ENCODE results near the gene PCDH7. TPM values are rescaled to one million over a fixed set of nuclear protein-coding genes. Genes with fewer than 3 reads are reported as not detected.

The PCDH7 gene
- total RNA-seq, 1 donor from 2014 or later, result 8.2 TPM

- DNase-seq (ENCODE audit: low read depth), result no peak
- TF ChIP-seq CTCF (IDR thresholded peaks at IDR 0.05; ENCODE audit: insufficient read depth, low read length, poor library complexity, severe bottlenecking), result no peak
These were observed 4.1 kb downstream of the PCDH7 start for GRCh38 chr4:30724247-30724646.

GRCh38 chr4:30725562-30725961 lies 5.4 kb downstream of the PCDH7 start:
- Histone ChIP-seq H3K27me3 (ENCODE audit: control insufficient read depth, insufficient read depth, low read length) (peaks cover 17% of the 10 kb centered on the region), H3K4me3 (ENCODE audit: low read depth, low read length) (no peak overlapping the region), H3K36me3 (ENCODE audit: control insufficient read depth, insufficient read depth, low read length) (no peaks in the 10 kb centered on the region)
- DNase-seq (ENCODE audit: low read depth), result no peak
- no peak for TF ChIP-seq CTCF (IDR thresholded peaks at IDR 0.05; ENCODE audit: insufficient read depth, low read length, poor library complexity, severe bottlenecking)

More at GRCh38 chr4:30724247-30724646, 4.1 kb downstream of the PCDH7 start:
- peaks cover 17% of the 10 kb centered on the region for H3K27me3 ChIP-seq (ENCODE audit: control insufficient read depth, insufficient read depth, low read length)
- no peaks in the 10 kb centered on the region for H3K36me3 ChIP-seq (ENCODE audit: control insufficient read depth, insufficient read depth, low read length)
- peak overlapping the region; percentile 9 for H3K4me3 ChIP-seq (ENCODE audit: low read depth, low read length)

- Histone ChIP-seq H3K36me3 (ENCODE audit: control insufficient read depth, insufficient read depth, low read length) (no peaks in the 10 kb centered on the region), H3K4me3 (ENCODE audit: low read depth, low read length) (no peak overlapping the region), H3K27me3 (ENCODE audit: control insufficient read depth, insufficient read depth, low read length) (peaks cover 17% of the 10 kb centered on the region)
- no peak for TF ChIP-seq CTCF (IDR thresholded peaks at IDR 0.05; ENCODE audit: insufficient read depth, low read length, poor library complexity, severe bottlenecking)
- DNase-seq (ENCODE audit: low read depth), result no peak
These were observed 6.0 kb downstream of the PCDH7 start for GRCh38 chr4:30726090-30726675.

GRCh38 chr4:30727409-30727808 lies 7.2 kb downstream of the PCDH7 start:
- H3K27me3 ChIP-seq (ENCODE audit: control insufficient read depth, insufficient read depth, low read length), result peaks cover 7% of the 10 kb centered on the region
- no peak for TF ChIP-seq CTCF (IDR thresholded peaks at IDR 0.05; ENCODE audit: insufficient read depth, low read length, poor library complexity, severe bottlenecking)
- H3K36me3 ChIP-seq (ENCODE audit: control insufficient read depth, insufficient read depth, low read length), result no peaks in the 10 kb centered on the region
- no peak for DNase-seq (ENCODE audit: low read depth)
- no peak overlapping the region for H3K4me3 ChIP-seq (ENCODE audit: low read depth, low read length)

GRCh38 chr4:30728311-30728710 lies 8.1 kb downstream of the PCDH7 start:
- H3K4me3 ChIP-seq (ENCODE audit: low read depth, low read length), result no peak overlapping the region
- DNase-seq (ENCODE audit: low read depth), result no peak
- H3K36me3 ChIP-seq (ENCODE audit: control insufficient read depth, insufficient read depth, low read length), result no peaks in the 10 kb centered on the region
- no peak for TF ChIP-seq CTCF (IDR thresholded peaks at IDR 0.05; ENCODE audit: insufficient read depth, low read length, poor library complexity, severe bottlenecking)
- H3K27me3 ChIP-seq (ENCODE audit: control insufficient read depth, insufficient read depth, low read length), result no peaks in the 10 kb centered on the region

- H3K36me3 ChIP-seq (ENCODE audit: control insufficient read depth, insufficient read depth, low read length), result no peaks in the 10 kb centered on the region
- no peak overlapping the region for H3K4me3 ChIP-seq (ENCODE audit: low read depth, low read length)
- no peaks in the 10 kb centered on the region for H3K27me3 ChIP-seq (ENCODE audit: control insufficient read depth, insufficient read depth, low read length)
- DNase-seq (ENCODE audit: low read depth), result no peak
- TF ChIP-seq CTCF (IDR thresholded peaks at IDR 0.05; ENCODE audit: insufficient read depth, low read length, poor library complexity, severe bottlenecking), result no peak
These were observed 23.7 kb downstream of the PCDH7 start for GRCh38 chr4:30743897-30744296.
